NCI-H146 treated with DMSO at 0.1 percent for 48 hours (cell line): ENCODE measurements around the gene ATF5.
"Not testable (repeated sequence)": the region's sequence is repeated elsewhere in the genome, so short reads cannot be mapped to it uniquely, and the experiment has no call there.

Experiments
- DNase-seq: peaks from one replicate; lab custom pipeline; 2025; ENCODE audit not compliant: unreplicated experiment; lab: John Stamatoyannopoulos, UW

The ATF5 gene

GRCh38 chr19:49921871-49922795, 6.9 kb upstream of the ATF5 start:
- no peak for DNase-seq

GRCh38 chr19:49923055-49924003, 5.7 kb upstream of the ATF5 start:
- DNase-seq = no peak

- no peak for DNase-seq
Measured at GRCh38 chr19:49924004-49924880, 4.8 kb upstream of the ATF5 start.

- DNase-seq = not testable (repeated sequence)
Measured at GRCh38 chr19:49924881-49925210, 4.2 kb upstream of the ATF5 start.

- no peak for DNase-seq
Measured at GRCh38 chr19:49925486-49925885, 3.5 kb upstream of the ATF5 start.

- no peak for DNase-seq
Measured at GRCh38 chr19:49926515-49926914, 2.5 kb upstream of the ATF5 start.

GRCh38 chr19:49927526-49928264, 1.3 kb upstream of the ATF5 start:
- DNase-seq = no peak

- peak; percentile 96 for DNase-seq
Measured at GRCh38 chr19:49929611-49930482, 842 bp downstream of the ATF5 start.

GRCh38 chr19:49930483-49931011, 1.5 kb downstream of the ATF5 start:
- DNase-seq = no peak

- DNase-seq = no peak
Measured at GRCh38 chr19:49931293-49932040, 2.5 kb downstream of the ATF5 start.

GRCh38 chr19:49932041-49932451, 3.0 kb downstream of the ATF5 start:
- no peak for DNase-seq

- DNase-seq = no peak
Measured at GRCh38 chr19:49932731-49933131, 3.7 kb downstream of the ATF5 start.

GRCh38 chr19:49933643-49934042, 4.6 kb downstream of the ATF5 start:
- no peak for DNase-seq

- DNase-seq = no peak
Measured at GRCh38 chr19:49936549-49936948, 7.5 kb downstream of the ATF5 start.

- peak; percentile 67 for DNase-seq
Measured at GRCh38 chr19:49937750-49938381, 8.9 kb downstream of the ATF5 start.

GRCh38 chr19:49938662-49939061, 9.7 kb downstream of the ATF5 start:
- DNase-seq = no peak

GRCh38 chr19:49939721-49940481, 10.9 kb downstream of the ATF5 start:
- DNase-seq = no peak
